HG03095 (cell line): Measurements from ENCODE around the gene THSD7A.

Experiments
- ATAC-seq: cut with Tn5 transposase; IDR thresholded peaks from one replicate; pipeline ENCODE4 v1.9.1; 2021; ENCODE audit warnings: moderate library complexity; ENCODE audit not compliant: unreplicated experiment

The THSD7A gene

GRCh38 chr7:11343136-11343535 lies 488.9 kb downstream of the THSD7A start:
- ATAC-seq, result no peak

GRCh38 chr7:11341285-11341944 lies 490.6 kb downstream of the THSD7A start:
- ATAC-seq, result no peak

GRCh38 chr7:11336432-11336831 lies 495.6 kb downstream of the THSD7A start:
- no peak for ATAC-seq

GRCh38 chr7:11335947-11336346 lies 496.1 kb downstream of the THSD7A start:
- ATAC-seq, result no peak

- peak; percentile 53 for ATAC-seq
These were observed 499.2 kb downstream of the THSD7A start for GRCh38 chr7:11332865-11333228.

GRCh38 chr7:11332186-11332864 lies 499.7 kb downstream of the THSD7A start:
- ATAC-seq, result peak; percentile 97

- no peak for ATAC-seq
These were observed 500.6 kb downstream of the THSD7A start for GRCh38 chr7:11331128-11332102.

- no peak for ATAC-seq
These were observed 501.3 kb downstream of the THSD7A start for GRCh38 chr7:11330717-11331116.

- no peak for ATAC-seq
These were observed 501.8 kb downstream of the THSD7A start for GRCh38 chr7:11330208-11330607.

GRCh38 chr7:11329626-11330025 lies 502.4 kb downstream of the THSD7A start:
- no peak for ATAC-seq

- ATAC-seq, result no peak
These were observed 503.7 kb downstream of the THSD7A start for GRCh38 chr7:11328309-11328708.

GRCh38 chr7:11327633-11328032 lies 504.4 kb downstream of the THSD7A start:
- no peak for ATAC-seq
